Suprapubic skin (tissue), 4 donors: ENCODE measurements around the gene HSPA1A. TPM values are rescaled to one million over a fixed set of nuclear protein-coding genes. Genes with fewer than 3 reads are reported as not detected.
A peak's percentile ranks its signal among the peaks of the same experiment; 100 is the strongest.
"Not testable (repeated sequence)": the region's sequence is repeated elsewhere in the genome, so short reads cannot be mapped to it uniquely, and the experiment has no call there.

Experiments
- DNase-seq, 2 donors: peaks; one replicate each; pipeline ENCODE4 v3.0.0-alpha.2; 2019; ENCODE audit warnings: low spot score in 2 of 2
- H3K27ac ChIP-seq: fragments of 200-600 bp; sonication (generic); one replicate; pipeline ENCODE4 v1.5.1; 2019
- H3K27me3 ChIP-seq: fragments of 200-600 bp; sonication (generic); one replicate; pipeline ENCODE4 v1.5.1; 2019
- H3K36me3 ChIP-seq: fragments of 200-600 bp; sonication (generic); one replicate; pipeline ENCODE4 v1.5.1; 2019
- H3K4me1 ChIP-seq: fragments of 200-600 bp; sonication (generic); one replicate; pipeline ENCODE4 v1.5.1; 2019
- H3K4me3 ChIP-seq: fragments of 200-600 bp; sonication (generic); one replicate; pipeline ENCODE4 v1.5.1; 2019; ENCODE audit warnings: mild to moderate bottlenecking
- H3K9me3 ChIP-seq: fragments of 200-600 bp; sonication (generic); one replicate; pipeline ENCODE4 v1.5.1; 2019
- CTCF ChIP-seq, 2 donors: fragments of 200-600 bp in 1 of 2; fragments of 450-650 bp in 1 of 2; sonication (generic) in 1 of 2; IDR thresholded peaks; one replicate each; pipeline ENCODE4 v1.5.1; 2016 to 2019; ENCODE audit warnings: antibody characterized with exemption in 2 of 2, mild to moderate bottlenecking in 1 of 2, moderate library complexity in 1 of 2
- EP300 ChIP-seq: sonication (generic); formaldehyde crosslinking; IDR thresholded peaks from one replicate; pipeline ENCODE4 v1.6.1; 2017; ENCODE audit warnings: antibody characterized with exemption
- POLR2A ChIP-seq, 2 donors: fragments of 450-650 bp; IDR thresholded peaks; one replicate each; pipeline ENCODE4 v1.6.1; 2017; ENCODE audit warnings: antibody characterized with exemption in 2 of 2, mild to moderate bottlenecking in 2 of 2, moderate library complexity in 2 of 2
- POLR2AphosphoS5 ChIP-seq, 3 donors: sonication (generic); formaldehyde crosslinking; IDR thresholded peaks; one replicate each; pipeline ENCODE4 v1.6.1; 2017; ENCODE audit warnings: antibody characterized with exemption in 3 of 3
- WGBS: methylation state at CpG from one replicate; pipeline ENCODE4 v1.1.5; 2018; 5-methylcytosine and 5-hydroxymethylcytosine counted together
- total RNA-seq, 4 donors: library from RNA; depleted of rRNA; stranded (reverse); fragments of >200 nt; gene quantifications; one replicate each; pipeline ENCODE4 v1.1.0, GENCODE V29; 2016

Gene HSPA1A
- total RNA-seq, 4 donors from 2014 or later, result 200 to 464 (median 408) TPM

GRCh38 chr6:31860349-31860748 lies 45.0 kb downstream of the HSPA1A start:
- Histone ChIP-seq H3K27ac (no peak overlapping the region), H3K9me3 (no peaks in the 10 kb centered on the region), H3K4me3 (no peak overlapping the region), H3K4me1 (peaks cover 27% of the 10 kb centered on the region), H3K36me3 (peaks cover 32% of the 10 kb centered on the region), H3K27me3 (no peaks in the 10 kb centered on the region)
- 93% methylated on average over 7 of the region's 13 CpGs for WGBS
- no peak for DNase-seq
- TF ChIP-seq POLR2A (IDR thresholded peaks at IDR 0.05), result no peak
- no peak for TF ChIP-seq EP300
- no peak for TF ChIP-seq POLR2AphosphoS5 (IDR thresholded peaks at IDR 0.05)
- TF ChIP-seq CTCF (IDR thresholded peaks at IDR 0.05), result no peak

GRCh38 chr6:31861150-31861549 lies 45.8 kb downstream of the HSPA1A start:
- H3K27ac ChIP-seq, result no peak overlapping the region

GRCh38 chr6:31861919-31862343 lies 46.6 kb downstream of the HSPA1A start:
- no peak for DNase-seq
- WGBS, result 39% methylated on average over 17 of the region's 17 CpGs
- no peak for TF ChIP-seq POLR2A (IDR thresholded peaks at IDR 0.05)
- no peak for TF ChIP-seq EP300
- no peak for TF ChIP-seq POLR2AphosphoS5 (IDR thresholded peaks at IDR 0.05)
- Histone ChIP-seq H3K4me3 (peak overlapping the region; percentile 86), H3K27me3 (no peaks in the 10 kb centered on the region), H3K27ac (no peak overlapping the region), H3K9me3 (no peaks in the 10 kb centered on the region), H3K4me1 (peaks cover 27% of the 10 kb centered on the region), H3K36me3 (peaks cover 32% of the 10 kb centered on the region)

More at GRCh38 chr6:31861150-31861549, 45.8 kb downstream of the HSPA1A start:
- Histone ChIP-seq H3K4me3 (no peak overlapping the region), H3K4me1 (peaks cover 27% of the 10 kb centered on the region), H3K36me3 (peaks cover 32% of the 10 kb centered on the region), H3K9me3 (no peaks in the 10 kb centered on the region), H3K27me3 (no peaks in the 10 kb centered on the region)
- TF ChIP-seq POLR2AphosphoS5 (IDR thresholded peaks at IDR 0.05) (no peak), CTCF (IDR thresholded peaks at IDR 0.05) (no peak), EP300 (no peak), POLR2A (IDR thresholded peaks at IDR 0.05) (no peak)
- 93% methylated on average over 6 of the region's 7 CpGs for WGBS
- DNase-seq, result no peak

GRCh38 chr6:31862344-31863235 lies 47.2 kb downstream of the HSPA1A start, which contains the start of gene NEU1:
Gene NEU1 (minus strand): TSS chr6:31862821. CDS start chr6:31862776, 45 bp downstream.
- peaks cover 27% of the 10 kb centered on the region for H3K4me1 ChIP-seq
- 1% methylated on average over 47 of the region's 64 CpGs for WGBS

GRCh38 chr6:31864123-31864562 lies 48.8 kb downstream of the HSPA1A start:
- not testable (repeated sequence) for DNase-seq, H3K9me3 ChIP-seq, H3K27me3 ChIP-seq
- Histone ChIP-seq H3K4me1 (peaks cover 27% of the 10 kb centered on the region), H3K4me3 (peak overlapping the region; percentile 86), H3K27ac (peak overlapping the region; percentile 80), H3K36me3 (peaks cover 15% of the 10 kb centered on the region)
- 14% methylated on average over 16 of the region's 16 CpGs for WGBS

More at GRCh38 chr6:31862344-31863235, 47.2 kb downstream of the HSPA1A start, which contains the start of gene NEU1:
- peak; percentile 100 for DNase-seq
- TF ChIP-seq CTCF (IDR thresholded peaks at IDR 0.05) (no peak), POLR2A (IDR thresholded peaks at IDR 0.05) (peak; percentile 41 to 96), POLR2AphosphoS5 (IDR thresholded peaks at IDR 0.05) (peak in 2 of 3 donors; percentile 45 to 88), EP300 (no peak)
- Histone ChIP-seq H3K27me3 (no peaks in the 10 kb centered on the region), H3K4me3 (peak within 1 kb of the TSS; percentile 86), H3K9me3 (no peaks in the 10 kb centered on the region), H3K27ac (peak within 1 kb of the TSS; percentile 89), H3K36me3 (peaks cover 28% of the 10 kb centered on the region)

- Histone ChIP-seq H3K4me3 (no peak overlapping the region), H3K36me3 (peaks cover 9% of the 10 kb centered on the region), H3K9me3 (no peaks in the 10 kb centered on the region), H3K27ac (no peak overlapping the region), H3K27me3 (no peaks in the 10 kb centered on the region), H3K4me1 (peaks cover 27% of the 10 kb centered on the region)
- WGBS, result 86% methylated on average over 8 of the region's 8 CpGs
- TF ChIP-seq POLR2AphosphoS5 (IDR thresholded peaks at IDR 0.05) (no peak), POLR2A (IDR thresholded peaks at IDR 0.05) (no peak), CTCF (IDR thresholded peaks at IDR 0.05) (no peak), EP300 (no peak)
- no peak for DNase-seq
Measured at GRCh38 chr6:31864818-31865204, 49.5 kb downstream of the HSPA1A start.
